ENCODE measurements around the gene ROR1.

- TF ChIP-seq GTF2F1 (IDR thresholded peaks at IDR 0.05; ENCODE audit: low read depth, low read length) (no peak), EZH2 (IDR thresholded peaks at IDR 0.05; ENCODE audit: borderline replicate concordance, low read depth, low read length) (no peak), EP300 (IDR thresholded peaks at IDR 0.05; ENCODE audit: low read length) (no peak), NCOA2 (IDR thresholded peaks at IDR 0.05; ENCODE audit: partially characterized antibody in 2 of 2) (no peak), HNRNPH1 (optimal IDR thresholded peaks at IDR 0.05; ENCODE audit: low read depth, low read length) (no peak), MCM5 (IDR thresholded peaks at IDR 0.05; ENCODE audit: low read depth) (no peak), POLR2H (tag; IDR thresholded peaks at IDR 0.05; ENCODE audit: low read depth) (no peak), SNRNP70 (optimal IDR thresholded peaks at IDR 0.05; ENCODE audit: low read depth, low read length) (no peak), SIN3A (IDR thresholded peaks at IDR 0.05; ENCODE audit: borderline replicate concordance in 2 of 2, control insufficient read depth in 1 of 2, low read depth in 2 of 2, low read length in 2 of 2) (no peak), MYC (IDR thresholded peaks at IDR 0.05; ENCODE audit: low read depth, low read length) (no peak), MYC (CRISPR knock-in tag; IDR thresholded peaks at IDR 0.05; ENCODE audit: borderline replicate concordance, low read depth) (no peak), CTCF (IDR thresholded peaks at IDR 0.05 in 2 of 3, conservative IDR thresholded peaks at IDR 0.05 in 1 of 3; ENCODE audit: insufficient read depth in 2 of 3, low read depth in 1 of 3, low read length in 3 of 3) (no peak), CREB5 (CRISPR knock-in tag; IDR thresholded peaks at IDR 0.05) (no peak), SMARCA4 (IDR thresholded peaks at IDR 0.05) (no peak), YBX1 (IDR thresholded peaks at IDR 0.05) (no peak)
Observed at GRCh38 chr1:63880958-63881576, 107.2 kb downstream of the ROR1 start.
